SU-DHL-6 (cell line): ENCODE results near the gene MZB1.

Source experiments
- H2AFZ ChIP-seq: fragments of 200-600 bp; sonication (generic); 2 replicates; pipeline ENCODE4 v1.6.1; 2014; ENCODE audit warnings: low read depth, mild to moderate bottlenecking, moderate library complexity, mixed read lengths, antibody characterized with exemption, low read length; ENCODE audit not compliant: severe bottlenecking
- H3F3A ChIP-seq: fragments of 200-600 bp; shearing (Covaris generic); 2 replicates; pipeline ENCODE4 v1.6.0; 2016; ENCODE audit warnings: antibody characterized with exemption, mild to moderate bottlenecking; ENCODE audit not compliant: insufficient read depth
- H3K27ac ChIP-seq: fragments of 200-600 bp; sonication (generic); 2 replicates; pipeline ENCODE4 v1.5.1; 2016; ENCODE audit warnings: low read depth, mild to moderate bottlenecking, low read length, moderate library complexity, mixed read lengths
- H3K27me3 ChIP-seq: fragments of 200-600 bp; sonication (generic), shearing (Covaris generic); 2 replicates; pipeline ENCODE4 v1.6.0; 2014; ENCODE audit warnings: mild to moderate bottlenecking, low read length
- H3K36me3 ChIP-seq: fragments of 200-600 bp; sonication (generic); 2 replicates; pipeline ENCODE4 v1.6.1; 2014; ENCODE audit warnings: mild to moderate bottlenecking, low read length, mixed read lengths
- H3K4me2 ChIP-seq: fragments of 300-600, 200-600 bp; shearing (Covaris generic), sonication (generic); 2 replicates; pipeline ENCODE4 v1.6.0; 2014; ENCODE audit warnings: low read length, low read depth, mild to moderate bottlenecking; ENCODE audit not compliant: poor library complexity, severe bottlenecking
- H3K4me3 ChIP-seq: fragments of 200-600 bp; sonication (generic); 2 replicates; pipeline ENCODE4 v1.5.1; 2014; ENCODE audit warnings: antibody characterized with exemption, low read length, mild to moderate bottlenecking, mixed read lengths; ENCODE audit not compliant: insufficient read depth, poor library complexity, severe bottlenecking
- H3K79me2 ChIP-seq: fragments of 200-600 bp; sonication (generic); 2 replicates; pipeline ENCODE4 v1.6.1; 2014; ENCODE audit warnings: mild to moderate bottlenecking, low read length, moderate library complexity; ENCODE audit not compliant: insufficient read depth
- H3K9ac ChIP-seq: fragments of 200-600 bp; sonication (generic); 2 replicates; pipeline ENCODE4 v1.7.0; 2014; ENCODE audit warnings: mild to moderate bottlenecking, low read length
- H3K9me2 ChIP-seq: fragments of 200-600 bp; sonication (generic); replicated peaks from 2 replicates; pipeline ENCODE4 v1.6.1; 2014; ENCODE audit warnings: low read length; ENCODE audit not compliant: insufficient read depth
- H3K9me3 ChIP-seq: fragments of 200-600 bp; sonication (generic); 2 replicates; pipeline ENCODE4 v1.6.1; 2014; ENCODE audit warnings: low read length, mixed read lengths; ENCODE audit not compliant: insufficient read depth
- H4K20me1 ChIP-seq: fragments of 200-600 bp; sonication (generic); 2 replicates; pipeline ENCODE4 v1.6.1; 2014; ENCODE audit warnings: low read depth, mild to moderate bottlenecking, antibody characterized with exemption, low read length, moderate library complexity, mixed read lengths
- EZH2phosphoT487 ChIP-seq: fragments of 200-600 bp; sonication (generic), shearing (Covaris generic); conservative IDR thresholded peaks from 2 replicates; pipeline ENCODE4 v1.6.1; 2018; ENCODE audit warnings: mild to moderate bottlenecking, antibody characterized with exemption, low read length, moderate library complexity, mixed read lengths
- TF ChIP-seq, protein P1 (sequence below): fragments of 200-600 bp; sonication (generic); IDR thresholded peaks from one replicate; pipeline ENCODE4 v1.5.1; 2017; ENCODE audit warnings: antibody characterized with exemption, mild to moderate bottlenecking, low read length, moderate library complexity; ENCODE audit not compliant: insufficient read depth, poor library complexity, severe bottlenecking

The MZB1 gene

DNA sequence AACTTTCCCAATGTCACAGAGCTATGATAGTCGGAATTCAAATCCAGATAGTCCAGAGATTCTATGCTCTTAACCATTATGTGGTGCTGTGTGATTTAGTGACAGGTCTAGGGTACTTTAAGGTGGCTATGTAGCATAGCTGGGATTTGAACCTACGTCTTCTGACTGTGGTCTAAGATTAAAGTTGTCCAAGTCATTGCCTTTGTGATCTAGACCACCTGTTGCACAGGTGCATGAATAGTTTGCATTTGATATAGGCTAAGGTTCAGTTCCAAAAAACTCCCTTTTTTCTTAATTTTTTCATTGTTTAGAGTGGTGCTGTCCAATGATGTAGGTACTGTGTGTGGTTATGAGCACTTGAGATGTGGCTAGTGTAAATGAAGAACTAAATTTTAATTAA, 45.5 kb downstream of the MZB1 start:
- peak overlapping the region; percentile 98 for H3K4me2 ChIP-seq
- H3K4me3 ChIP-seq: no peak overlapping the region
- H3K9ac ChIP-seq: no peak overlapping the region

GRCh38 chr5:139343476-139343875, 46.2 kb downstream of the MZB1 start:
- Histone ChIP-seq H4K20me1 (0 out of 2 replicates have a peak, but pooled peaks cover 3% of the 10 kb centered on the region), H3K9me3 (no peaks in the 10 kb centered on the region), H3F3A (peaks cover 27% of the 10 kb centered on the region), H3K27me3 (no peaks in the 10 kb centered on the region), H3K27ac (peak overlapping the region; percentile 86; the same call in 1 of the 2 replicates), H3K36me3 (no peaks in the 10 kb centered on the region; the same call in 1 of the 2 replicates), H2AFZ (no peak overlapping the region), H3K9me2 (no peaks in the 10 kb centered on the region), H3K79me2 (peaks cover 60% of the 10 kb centered on the region), H3K4me2 (peak overlapping the region; percentile 98), H3K9ac (peak overlapping the region; percentile 68), H3K4me3 (peak overlapping the region; percentile 82)
- TF ChIP-seq, protein P1, sequence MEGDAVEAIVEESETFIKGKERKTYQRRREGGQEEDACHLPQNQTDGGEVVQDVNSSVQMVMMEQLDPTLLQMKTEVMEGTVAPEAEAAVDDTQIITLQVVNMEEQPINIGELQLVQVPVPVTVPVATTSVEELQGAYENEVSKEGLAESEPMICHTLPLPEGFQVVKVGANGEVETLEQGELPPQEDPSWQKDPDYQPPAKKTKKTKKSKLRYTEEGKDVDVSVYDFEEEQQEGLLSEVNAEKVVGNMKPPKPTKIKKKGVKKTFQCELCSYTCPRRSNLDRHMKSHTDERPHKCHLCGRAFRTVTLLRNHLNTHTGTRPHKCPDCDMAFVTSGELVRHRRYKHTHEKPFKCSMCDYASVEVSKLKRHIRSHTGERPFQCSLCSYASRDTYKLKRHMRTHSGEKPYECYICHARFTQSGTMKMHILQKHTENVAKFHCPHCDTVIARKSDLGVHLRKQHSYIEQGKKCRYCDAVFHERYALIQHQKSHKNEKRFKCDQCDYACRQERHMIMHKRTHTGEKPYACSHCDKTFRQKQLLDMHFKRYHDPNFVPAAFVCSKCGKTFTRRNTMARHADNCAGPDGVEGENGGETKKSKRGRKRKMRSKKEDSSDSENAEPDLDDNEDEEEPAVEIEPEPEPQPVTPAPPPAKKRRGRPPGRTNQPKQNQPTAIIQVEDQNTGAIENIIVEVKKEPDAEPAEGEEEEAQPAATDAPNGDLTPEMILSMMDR: no peak
- no peak for TF ChIP-seq EZH2phosphoT487

More for the DNA sequence above, 45.5 kb downstream of the MZB1 start:
- 0 out of 2 replicates have a peak, but pooled peaks cover 3% of the 10 kb centered on the region for H4K20me1 ChIP-seq
- H3K27me3 ChIP-seq: no peaks in the 10 kb centered on the region
- no peaks in the 10 kb centered on the region for H3K9me2 ChIP-seq
- H3K79me2 ChIP-seq: peaks cover 67% of the 10 kb centered on the region
- H3K27ac ChIP-seq: no peak overlapping the region
- TF ChIP-seq EZH2phosphoT487: no peak
- TF ChIP-seq, protein P1: no peak
- no peak overlapping the region for H2AFZ ChIP-seq
- H3K9me3 ChIP-seq: no peaks in the 10 kb centered on the region
- H3F3A ChIP-seq: peaks cover 21% of the 10 kb centered on the region
- H3K36me3 ChIP-seq: no peaks in the 10 kb centered on the region; the same call in 1 of the 2 replicates

DNA sequence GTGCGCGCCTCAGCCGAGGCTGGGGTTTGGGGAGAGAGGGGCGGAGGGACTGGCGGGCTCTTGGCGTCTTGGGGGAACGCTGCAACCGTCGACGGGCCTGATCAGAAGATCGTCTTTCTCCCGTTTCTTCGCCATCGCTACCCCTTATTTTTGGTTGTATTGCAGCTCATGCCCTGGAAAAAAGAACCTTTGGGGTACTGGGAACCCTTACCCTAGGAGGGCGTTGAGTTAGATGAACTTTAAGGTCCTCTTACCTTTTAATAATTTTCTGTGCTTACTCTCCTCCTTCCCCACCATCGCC, 47.3 kb downstream of the MZB1 start:
- H3K79me2 ChIP-seq: peaks cover 51% of the 10 kb centered on the region
- no peaks in the 10 kb centered on the region; the same call in 1 of the 2 replicates for H3K36me3 ChIP-seq
- H3K4me2 ChIP-seq: peak overlapping the region; percentile 98
- no peaks in the 10 kb centered on the region for H3K27me3 ChIP-seq
- H3K27ac ChIP-seq: peak overlapping the region; percentile 86
- H4K20me1 ChIP-seq: 0 out of 2 replicates have a peak, but pooled peaks cover 3% of the 10 kb centered on the region
- TF ChIP-seq, protein P1: no peak
- no peak for TF ChIP-seq EZH2phosphoT487
- H3K9me2 ChIP-seq: no peaks in the 10 kb centered on the region
- peak overlapping the region; percentile 33 for H2AFZ ChIP-seq
- peaks cover 27% of the 10 kb centered on the region for H3F3A ChIP-seq
- peak overlapping the region; percentile 68 for H3K9ac ChIP-seq
- H3K9me3 ChIP-seq: no peaks in the 10 kb centered on the region
- peak overlapping the region; percentile 82 for H3K4me3 ChIP-seq
